Middle frontal gyrus (tissue), 1 donor: ENCODE measurements around the gene HIVEP3.

Source experiments
- DNase-seq: peaks from one replicate; pipeline ENCODE4 v3.0.0-alpha.2; 2015; ENCODE audit warnings: low spot score; ENCODE audit errors: extremely low spot score

The HIVEP3 gene

DNA sequence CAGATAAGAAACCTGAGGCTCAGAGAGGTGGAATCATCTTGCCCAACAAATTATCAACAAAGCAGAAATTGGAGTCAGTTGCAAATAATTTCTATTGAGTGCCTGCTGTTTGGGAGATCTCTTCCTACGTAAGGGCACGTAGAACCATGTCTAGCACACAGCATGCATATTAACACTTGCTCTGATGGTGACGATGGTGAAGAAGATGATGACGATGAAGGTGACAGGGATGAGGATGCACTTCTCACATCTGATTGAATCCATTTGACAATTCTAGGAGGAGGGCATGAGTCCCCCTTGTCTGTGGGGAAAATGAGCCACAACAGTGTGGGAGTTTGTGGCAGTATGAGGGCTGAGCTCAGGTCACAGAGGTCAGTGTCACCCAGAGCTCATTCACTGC is 183.6 kb downstream of the HIVEP3 start:
- DNase-seq: no peak

GRCh38 chr1:41734201-41734970 is 184.3 kb downstream of the HIVEP3 start:
- DNase-seq: no peak

GRCh38 chr1:41733725-41734124 is 185.0 kb downstream of the HIVEP3 start:
- DNase-seq: no peak

DNA sequence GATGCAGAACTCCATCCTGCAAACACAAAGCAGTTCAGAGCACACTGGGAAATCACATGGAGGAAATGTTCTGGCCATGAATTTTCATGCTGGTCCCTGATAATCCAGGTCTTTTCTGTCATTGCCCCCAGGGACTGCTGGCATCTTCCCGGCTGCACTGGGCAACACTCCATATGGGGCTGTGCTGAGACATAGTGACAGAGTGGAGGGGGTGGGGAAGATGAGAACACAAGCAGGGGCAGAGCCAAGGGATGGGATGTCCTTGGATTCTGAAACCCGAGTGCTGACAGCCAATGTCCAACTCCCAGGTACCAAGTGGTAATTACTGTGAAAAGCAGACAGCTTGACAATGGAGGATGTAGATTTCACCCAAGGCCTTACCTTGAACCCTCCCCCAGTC is 185.7 kb downstream of the HIVEP3 start:
- DNase-seq: no peak

GRCh38 chr1:41731516-41732030 is 187.1 kb downstream of the HIVEP3 start:
- DNase-seq: no peak

DNA sequence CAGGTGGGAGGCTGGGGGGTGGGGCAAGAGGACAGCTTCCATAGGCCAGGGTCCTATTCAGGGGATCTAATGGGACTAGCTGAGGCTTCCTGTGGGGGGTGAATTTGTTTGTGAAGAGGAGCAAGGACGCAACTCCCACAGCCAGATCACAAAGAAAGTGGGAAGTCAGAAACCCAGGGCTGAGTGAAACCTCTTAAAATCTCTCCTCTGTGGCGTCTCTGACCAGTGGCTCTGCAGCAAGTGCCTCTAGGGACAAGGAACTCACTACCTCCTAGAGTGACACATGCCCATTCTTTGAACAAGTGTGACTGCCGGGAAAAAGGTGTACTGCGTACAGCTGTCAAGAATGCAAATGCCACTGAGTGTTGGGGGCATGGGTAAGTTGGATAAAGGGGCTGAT is 187.9 kb downstream of the HIVEP3 start:
- no peak for DNase-seq

GRCh38 chr1:41728403-41729202 is 190.1 kb downstream of the HIVEP3 start:
- no peak for DNase-seq

DNA sequence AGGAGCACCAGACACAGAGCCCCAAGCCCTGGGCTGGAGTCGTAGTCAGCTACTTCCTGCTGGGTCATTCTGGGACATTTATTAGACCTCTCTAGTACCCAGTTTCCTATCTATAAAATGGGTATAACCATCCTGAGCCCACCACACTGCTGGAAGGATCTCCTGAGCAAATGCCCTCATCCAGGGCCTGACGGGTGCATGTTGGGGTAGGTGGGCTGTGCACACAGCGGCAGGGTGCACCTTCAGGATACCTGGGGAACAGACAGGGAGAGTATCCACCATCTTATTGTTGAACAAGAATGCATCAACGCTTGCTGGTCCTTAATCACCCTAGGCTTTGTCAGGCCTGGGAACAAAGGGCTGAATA is 191.0 kb downstream of the HIVEP3 start:
- no peak for DNase-seq

DNA sequence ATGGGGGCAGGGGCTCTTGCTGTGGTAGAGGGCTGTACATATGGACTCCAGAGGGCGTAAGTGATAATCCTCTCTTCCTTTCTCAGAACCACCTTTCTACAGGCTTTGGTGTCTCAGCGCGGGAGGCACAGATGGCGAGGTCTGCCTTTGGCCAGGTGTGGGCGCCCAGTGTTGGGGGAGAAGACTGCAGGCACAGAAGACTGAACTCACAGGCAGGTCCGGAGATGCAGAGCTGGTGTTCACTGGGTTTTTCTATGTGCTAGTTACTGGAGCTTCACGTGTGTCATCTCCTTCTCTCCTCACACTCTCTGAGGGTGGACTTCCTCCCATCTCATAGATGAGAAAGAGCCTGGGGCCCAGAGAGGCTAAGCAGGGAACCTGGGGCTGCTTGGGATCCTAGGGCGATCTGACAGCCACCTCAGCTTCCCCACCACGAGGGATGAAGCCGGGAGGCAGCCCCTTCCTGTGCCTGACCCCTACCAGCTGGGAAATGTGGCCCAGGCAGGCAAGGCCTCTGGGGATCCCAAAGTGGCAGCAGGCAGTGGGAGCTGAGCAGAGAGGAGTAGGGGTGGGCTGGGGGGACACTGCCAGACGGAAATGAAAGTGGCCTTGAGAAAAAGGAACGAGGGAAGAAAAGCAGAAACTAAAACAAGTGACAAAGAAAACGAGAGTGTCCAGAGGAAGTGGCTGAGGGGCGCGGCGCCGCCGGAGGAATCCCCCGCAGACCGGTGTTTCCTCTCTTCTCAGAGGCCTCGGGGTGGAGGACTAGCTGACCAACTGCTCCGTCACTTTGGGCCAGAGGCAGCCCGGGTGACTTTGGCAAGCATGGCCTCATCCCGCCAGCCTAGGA is 191.6 kb downstream of the HIVEP3 start:
- no peak for DNase-seq

DNA sequence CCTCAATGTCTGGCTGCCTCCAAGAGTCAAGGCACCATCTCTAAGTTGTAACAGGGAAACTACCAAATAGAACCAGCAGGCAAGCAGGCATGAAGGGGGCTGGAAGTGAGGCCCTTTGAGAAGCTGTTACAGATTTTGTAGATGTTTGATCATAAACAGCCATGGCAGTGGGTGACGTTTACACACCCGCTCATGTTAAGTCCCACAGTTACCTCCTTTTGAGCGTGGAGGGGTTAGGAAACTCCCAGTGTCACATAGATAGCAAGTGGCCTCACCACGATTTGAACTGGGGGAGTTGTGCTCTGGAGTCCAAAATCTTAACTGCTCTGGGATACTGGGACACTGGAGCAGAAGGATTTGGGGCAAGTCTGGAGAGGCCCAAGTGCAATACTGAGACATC is 192.4 kb downstream of the HIVEP3 start:
- no peak for DNase-seq

GRCh38 chr1:41724926-41725325 is 193.8 kb downstream of the HIVEP3 start:
- DNase-seq: no peak

- no peak for DNase-seq
Observed at GRCh38 chr1:41724248-41724647, 194.5 kb downstream of the HIVEP3 start.

DNA sequence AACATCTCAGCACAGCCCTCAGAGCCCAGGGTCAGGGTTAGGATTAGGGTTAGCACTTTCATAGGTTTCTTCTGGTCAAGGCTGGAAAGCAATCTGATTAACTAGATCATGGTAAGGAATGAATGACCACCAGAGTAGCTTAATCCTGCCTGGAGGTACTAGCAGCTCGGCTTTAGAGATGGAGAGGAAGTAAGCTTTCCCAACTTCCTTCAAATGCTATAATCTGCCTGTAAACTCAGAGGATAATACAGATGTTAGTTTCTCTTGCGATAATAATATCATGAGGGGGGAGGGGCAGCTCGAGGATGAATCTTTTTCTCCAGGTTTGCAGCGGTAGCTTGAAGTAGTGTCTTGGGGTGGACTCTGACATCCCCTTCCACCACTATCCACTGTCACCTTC is 194.9 kb downstream of the HIVEP3 start:
- DNase-seq: no peak

DNA sequence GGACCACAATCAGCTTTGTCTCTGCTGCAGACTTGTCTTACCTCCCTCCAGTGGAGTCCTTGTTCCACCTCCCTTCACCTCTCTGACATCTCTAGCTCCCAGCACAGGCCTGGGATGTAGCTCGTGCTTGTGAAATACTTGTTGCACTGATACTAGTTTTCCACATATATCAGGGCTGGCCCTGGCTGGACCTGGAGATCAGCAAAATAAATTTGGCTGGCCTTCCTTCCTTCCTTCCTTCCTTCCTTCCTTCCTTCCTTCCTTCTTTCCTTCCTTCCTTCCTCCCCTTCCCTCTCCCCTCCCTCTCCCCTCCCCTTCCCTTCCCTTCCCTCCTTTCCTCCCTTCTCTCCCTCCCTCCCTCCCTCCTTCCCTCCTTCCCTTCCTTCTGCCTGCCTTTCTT is 196.5 kb downstream of the HIVEP3 start:
- DNase-seq: no peak

- no peak for DNase-seq
Observed at GRCh38 chr1:41720861-41721410, 197.8 kb downstream of the HIVEP3 start.

DNA sequence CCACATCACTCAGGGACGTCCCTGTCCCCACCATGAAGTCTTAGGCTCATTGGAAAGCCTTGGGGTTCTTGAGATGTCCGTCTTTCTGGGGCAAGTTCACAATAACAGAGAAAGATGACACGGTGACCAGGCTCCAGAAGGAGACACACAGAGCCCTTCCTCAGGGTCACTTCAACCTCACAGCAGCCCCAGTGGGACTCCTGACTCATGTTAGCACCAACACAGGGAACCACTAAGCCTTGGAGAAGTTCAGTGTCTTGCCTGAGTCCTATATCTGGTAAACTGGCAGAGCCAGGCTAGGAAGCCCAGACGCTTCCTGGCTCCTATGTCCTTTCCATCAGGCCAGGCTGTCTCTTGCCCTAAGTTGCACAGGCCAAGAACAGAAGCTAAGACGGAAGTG is 199.1 kb downstream of the HIVEP3 start:
- no peak for DNase-seq

- no peak for DNase-seq
Observed at GRCh38 chr1:41719128-41719527, 199.6 kb downstream of the HIVEP3 start.

DNA sequence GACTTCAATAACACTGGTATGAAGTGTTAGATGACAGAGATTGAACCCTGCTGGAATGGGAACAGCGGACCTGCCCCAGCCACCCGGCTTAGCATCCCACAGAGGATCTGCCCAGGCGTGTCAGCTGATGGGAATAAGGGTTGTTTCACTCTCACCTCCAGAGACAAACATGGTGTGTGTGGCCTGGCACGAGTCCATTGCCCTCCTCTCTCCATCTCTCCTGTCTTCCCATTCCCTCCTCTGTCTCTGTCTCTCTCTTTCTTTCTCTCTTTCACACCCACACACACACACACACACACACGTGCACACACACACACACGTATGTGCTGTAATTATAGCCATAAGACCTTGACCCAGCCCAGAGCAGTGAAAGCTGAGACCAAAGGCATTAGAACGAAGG is 200.2 kb downstream of the HIVEP3 start:
- no peak for DNase-seq

GRCh38 chr1:41716188-41717130 is 202.3 kb downstream of the HIVEP3 start:
- no peak for DNase-seq

DNA sequence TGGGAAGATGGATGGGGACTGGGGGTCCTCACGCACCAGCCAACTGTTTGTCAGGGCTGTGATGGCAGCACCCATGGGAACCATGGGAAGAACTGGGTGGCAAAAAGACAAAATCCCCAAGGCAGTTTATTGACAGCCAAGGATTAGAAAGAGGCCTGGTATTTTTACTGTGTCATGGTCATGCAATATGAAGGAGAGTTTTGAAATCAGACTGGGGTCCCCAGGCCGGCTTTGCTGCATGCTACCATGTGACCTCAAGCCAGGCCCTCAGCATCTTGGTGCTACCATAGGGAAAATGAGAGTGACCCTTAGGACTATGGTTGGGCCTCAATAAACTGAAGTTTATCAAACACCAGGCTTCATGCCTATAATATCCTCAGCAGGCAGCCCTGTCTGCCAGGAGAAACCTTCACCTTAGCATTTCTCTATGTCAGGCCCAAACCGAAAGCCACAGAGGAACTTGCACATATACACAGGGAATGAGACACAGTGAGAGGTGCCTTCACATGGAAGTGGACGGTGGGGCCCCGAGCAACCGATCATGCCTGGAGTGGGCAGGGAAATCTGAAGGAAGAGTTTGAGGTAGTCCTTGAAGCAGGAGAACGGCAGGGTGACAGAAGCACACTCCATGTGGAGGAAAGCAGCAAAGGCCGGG is 203.2 kb downstream of the HIVEP3 start:
- DNase-seq: no peak
